IPS-15b (cell line): Measurements from ENCODE around the gene SYTL4.

Source experiments
- H3K27me3 ChIP-seq: one replicate; pipeline ENCODE4 v1.6.1; 2013; ENCODE audit warnings: low read length; ENCODE audit not compliant: control insufficient read depth, insufficient read depth
- H3K36me3 ChIP-seq: one replicate; pipeline ENCODE4 v1.6.1; 2013; ENCODE audit warnings: low read length; ENCODE audit not compliant: control insufficient read depth, insufficient read depth
- H3K4me1 ChIP-seq: one replicate; pipeline ENCODE4 v1.6.1; 2013; ENCODE audit warnings: mild to moderate bottlenecking, low read length; ENCODE audit not compliant: control insufficient read depth, insufficient read depth
- H3K4me3 ChIP-seq: one replicate; pipeline ENCODE4 v1.5.1; 2013; ENCODE audit warnings: low read depth, low read length
- H3K9ac ChIP-seq: one replicate; pipeline ENCODE4 v1.6.1; 2013; ENCODE audit warnings: low read depth, mild to moderate bottlenecking, low read length
- H3K9me3 ChIP-seq: one replicate; pipeline ENCODE4 v1.6.1; 2013; ENCODE audit warnings: mild to moderate bottlenecking, low read length; ENCODE audit not compliant: control insufficient read depth, insufficient read depth

SYTL4 gene

GRCh38 chrX:100721328-100721727, 10.6 kb downstream of the SYTL4 start:
- Histone ChIP-seq H3K9ac (no peak overlapping the region), H3K9me3 (no peaks in the 10 kb centered on the region), H3K36me3 (no peaks in the 10 kb centered on the region), H3K27me3 (peaks cover 2% of the 10 kb centered on the region), H3K4me1 (no peaks in the 10 kb centered on the region), H3K4me3 (no peak overlapping the region)

GRCh38 chrX:100720301-100720700, 11.6 kb downstream of the SYTL4 start:
- no peaks in the 10 kb centered on the region for H3K36me3 ChIP-seq
- no peak overlapping the region for H3K9ac ChIP-seq
- no peak overlapping the region for H3K4me3 ChIP-seq
- no peaks in the 10 kb centered on the region for H3K4me1 ChIP-seq
- H3K27me3 ChIP-seq, result no peaks in the 10 kb centered on the region
- no peaks in the 10 kb centered on the region for H3K9me3 ChIP-seq

GRCh38 chrX:100719139-100719538, 12.8 kb downstream of the SYTL4 start:
- Histone ChIP-seq H3K36me3 (no peaks in the 10 kb centered on the region), H3K9ac (no peak overlapping the region), H3K4me3 (no peak overlapping the region), H3K27me3 (no peaks in the 10 kb centered on the region), H3K4me1 (no peaks in the 10 kb centered on the region), H3K9me3 (no peaks in the 10 kb centered on the region)

- no peaks in the 10 kb centered on the region for H3K9me3 ChIP-seq
- no peak overlapping the region for H3K9ac ChIP-seq
- no peaks in the 10 kb centered on the region for H3K27me3 ChIP-seq
- H3K36me3 ChIP-seq, result no peaks in the 10 kb centered on the region
- no peaks in the 10 kb centered on the region for H3K4me1 ChIP-seq
- H3K4me3 ChIP-seq, result no peak overlapping the region
Measured at GRCh38 chrX:100717363-100717762, 14.6 kb downstream of the SYTL4 start.

GRCh38 chrX:100710816-100711215, 21.1 kb downstream of the SYTL4 start:
- no peak overlapping the region for H3K4me3 ChIP-seq
- H3K9me3 ChIP-seq, result no peaks in the 10 kb centered on the region
- no peaks in the 10 kb centered on the region for H3K27me3 ChIP-seq
- H3K9ac ChIP-seq, result no peak overlapping the region
- H3K4me1 ChIP-seq, result no peaks in the 10 kb centered on the region
- H3K36me3 ChIP-seq, result no peaks in the 10 kb centered on the region

GRCh38 chrX:100704581-100705203, 27.2 kb downstream of the SYTL4 start:
- Histone ChIP-seq H3K4me1 (no peaks in the 10 kb centered on the region), H3K4me3 (no peak overlapping the region), H3K9ac (no peak overlapping the region), H3K9me3 (no peaks in the 10 kb centered on the region), H3K27me3 (no peaks in the 10 kb centered on the region), H3K36me3 (no peaks in the 10 kb centered on the region)

- H3K36me3 ChIP-seq, result no peaks in the 10 kb centered on the region
- no peak overlapping the region for H3K9ac ChIP-seq
- H3K4me3 ChIP-seq, result no peak overlapping the region
- no peaks in the 10 kb centered on the region for H3K27me3 ChIP-seq
- no peaks in the 10 kb centered on the region for H3K9me3 ChIP-seq
- H3K4me1 ChIP-seq, result no peaks in the 10 kb centered on the region
Measured at GRCh38 chrX:100700809-100701208, 31.1 kb downstream of the SYTL4 start.

GRCh38 chrX:100698551-100698950, 33.4 kb downstream of the SYTL4 start:
- no peaks in the 10 kb centered on the region for H3K9me3 ChIP-seq
- no peaks in the 10 kb centered on the region for H3K36me3 ChIP-seq
- no peak overlapping the region for H3K9ac ChIP-seq
- no peak overlapping the region for H3K4me3 ChIP-seq
- H3K27me3 ChIP-seq, result no peaks in the 10 kb centered on the region
- H3K4me1 ChIP-seq, result no peaks in the 10 kb centered on the region

GRCh38 chrX:100696699-100697351, 35.1 kb downstream of the SYTL4 start:
- no peaks in the 10 kb centered on the region for H3K36me3 ChIP-seq
- H3K9me3 ChIP-seq, result no peaks in the 10 kb centered on the region
- H3K9ac ChIP-seq, result no peak overlapping the region
- H3K27me3 ChIP-seq, result no peaks in the 10 kb centered on the region
- no peaks in the 10 kb centered on the region for H3K4me1 ChIP-seq
- no peak overlapping the region for H3K4me3 ChIP-seq

GRCh38 chrX:100695991-100696390, 35.9 kb downstream of the SYTL4 start:
- Histone ChIP-seq H3K27me3 (no peaks in the 10 kb centered on the region), H3K36me3 (no peaks in the 10 kb centered on the region), H3K9me3 (no peaks in the 10 kb centered on the region), H3K9ac (no peak overlapping the region), H3K4me1 (no peaks in the 10 kb centered on the region), H3K4me3 (no peak overlapping the region)

GRCh38 chrX:100695302-100695701, 36.6 kb downstream of the SYTL4 start:
- Histone ChIP-seq H3K36me3 (no peaks in the 10 kb centered on the region), H3K9me3 (no peaks in the 10 kb centered on the region), H3K27me3 (no peaks in the 10 kb centered on the region), H3K4me3 (no peak overlapping the region), H3K4me1 (no peaks in the 10 kb centered on the region), H3K9ac (no peak overlapping the region)

- Histone ChIP-seq H3K27me3 (no peaks in the 10 kb centered on the region), H3K9ac (no peak overlapping the region), H3K4me3 (no peak overlapping the region), H3K36me3 (no peaks in the 10 kb centered on the region), H3K9me3 (no peaks in the 10 kb centered on the region), H3K4me1 (no peaks in the 10 kb centered on the region)
Measured at GRCh38 chrX:100687546-100687945, 44.4 kb downstream of the SYTL4 start.
